NCI-H345 (cell line): ENCODE results near the gene OR2T6.
"Not testable (repeated sequence)": the region's sequence is repeated elsewhere in the genome, so short reads cannot be mapped to it uniquely, and the experiment has no call there.

Experiments used
- DNase-seq: peaks from one replicate; lab custom pipeline; 2025; lab: John Stamatoyannopoulos, UW

Gene OR2T6

DNA sequence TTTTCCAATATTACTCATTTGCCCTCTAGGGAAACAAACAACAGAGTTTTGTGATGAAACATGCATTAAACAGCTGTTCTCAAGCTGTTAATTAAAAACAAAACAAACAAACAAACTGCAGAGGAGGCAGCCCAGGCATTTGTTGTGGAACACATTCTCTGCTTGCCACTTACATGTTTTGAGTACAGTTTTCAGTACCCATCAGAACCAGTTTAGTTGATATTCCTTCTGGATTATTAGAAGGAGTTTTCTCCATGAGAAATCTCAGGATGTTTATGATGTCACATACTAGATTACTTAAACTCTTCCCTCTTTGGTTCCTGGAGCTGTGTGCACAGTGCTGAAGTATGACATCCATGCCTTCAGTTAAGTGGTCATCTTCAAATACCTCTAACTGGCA lies at the start of gene OR2T6:
Gene OR2T6 (plus strand): TSS at position 301 of the 400 bp plus-strand sequence. CDS start 11,863 bp downstream, outside the sequence.
- DNase-seq = no peak

- no peak for DNase-seq
These were observed 32.1 kb upstream of the OR2T6 start for GRCh38 chr1:248343451-248343850.

GRCh38 chr1:248348475-248348874 lies 27.1 kb upstream of the OR2T6 start, which contains the start of gene OR14C36:
Gene OR14C36 (plus strand): TSS chr1:248348775. CDS start chr1:248348775, 0 bp downstream.
- no peak for DNase-seq

- no peak for DNase-seq
These were observed 16.1 kb upstream of the OR2T6 start for GRCh38 chr1:248359415-248359814.

DNA sequence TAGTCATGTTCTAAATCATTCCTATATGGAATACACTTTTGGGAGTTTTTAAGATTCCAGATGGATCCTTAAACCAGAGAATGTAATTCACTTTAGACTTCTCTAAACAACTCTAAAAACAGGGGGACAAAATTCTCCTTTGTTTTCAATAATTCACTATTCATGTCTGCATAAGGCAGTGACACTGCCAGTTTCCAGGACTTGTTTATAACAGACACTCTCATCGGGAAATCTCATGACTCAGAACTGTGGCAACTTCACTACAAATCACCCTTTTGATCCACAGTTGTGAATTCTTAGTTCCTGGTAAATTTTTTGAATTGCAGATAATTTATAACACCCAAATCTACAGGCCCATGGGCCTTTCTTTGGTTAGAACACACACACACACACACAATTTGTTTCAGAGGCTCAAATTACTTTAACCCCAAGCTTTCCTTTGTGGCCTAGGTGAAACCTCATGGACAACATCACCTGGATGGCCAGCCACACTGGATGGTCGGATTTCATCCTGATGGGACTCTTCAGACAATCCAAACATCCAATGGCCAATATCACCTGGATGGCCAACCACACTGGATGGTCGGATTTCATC lies 14.3 kb upstream of the OR2T6 start, which contains the start of gene OR2T4:
Gene OR2T4 (plus strand): TSS at position 545 of the 595 bp plus-strand sequence. CDS start 0 bp downstream, at position 545.
- DNase-seq = no peak

DNA sequence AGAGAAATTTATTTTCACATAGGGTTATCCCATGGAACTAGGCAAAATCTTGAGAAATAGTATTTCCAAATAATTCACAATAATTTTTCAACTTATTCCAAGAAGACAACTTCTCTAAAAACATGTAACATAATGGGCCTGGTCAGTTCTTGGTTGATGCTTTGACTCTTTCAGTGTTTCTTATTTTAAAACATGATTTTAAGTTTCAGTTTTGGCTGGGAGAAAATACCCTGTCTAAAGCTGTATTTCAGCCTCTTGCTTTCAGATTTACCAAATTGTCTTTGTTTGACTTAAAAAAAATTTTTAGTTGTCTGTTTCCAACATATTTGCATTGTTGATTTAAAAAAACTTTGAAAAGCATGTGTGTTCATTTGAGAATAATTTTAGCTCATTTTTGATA lies 8.9 kb upstream of the OR2T6 start:
- no peak for DNase-seq

- DNase-seq = no peak
These were observed 3.2 kb upstream of the OR2T6 start for GRCh38 chr1:248372394-248372793.

DNA sequence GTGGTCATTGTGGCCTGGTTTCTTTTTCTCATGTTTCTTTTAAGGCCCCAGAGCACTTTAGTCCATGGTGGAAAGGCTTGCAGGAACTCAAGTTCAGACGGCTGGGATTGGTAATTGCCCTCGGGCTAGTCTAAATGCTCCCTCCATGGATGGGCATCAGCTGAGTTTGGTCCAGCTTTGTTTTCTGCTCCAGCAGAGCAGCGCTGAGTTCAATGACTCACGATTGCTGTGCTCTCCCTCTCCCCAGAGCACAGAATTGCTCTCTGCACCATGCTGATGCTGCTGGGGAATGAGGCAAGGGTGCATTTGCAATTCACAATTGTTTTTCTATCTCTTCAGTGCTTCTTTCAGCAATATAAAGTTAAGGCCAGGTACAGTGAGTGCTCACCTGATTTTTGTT lies 1.8 kb upstream of the OR2T6 start:
- no peak for DNase-seq

GRCh38 chr1:248376916-248377315 lies 1.4 kb downstream of the OR2T6 start:
- no peak for DNase-seq

DNA sequence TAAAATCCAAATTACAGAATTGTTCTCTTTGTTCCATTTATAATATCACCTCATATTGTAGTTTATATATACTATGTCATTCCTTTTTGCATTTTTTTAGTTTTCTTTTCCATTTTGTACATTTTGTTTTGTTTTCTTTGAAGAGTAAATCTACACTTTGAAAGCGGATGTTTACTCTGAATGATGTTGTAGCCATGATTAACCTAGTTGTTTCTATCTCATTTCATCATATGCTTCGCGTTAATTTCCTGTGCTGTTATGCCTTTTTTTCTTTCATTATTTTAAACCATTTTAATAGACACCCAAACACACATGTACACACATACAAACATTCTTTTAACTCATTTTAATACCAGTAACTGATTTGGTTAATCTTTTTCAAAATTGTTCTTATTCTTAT lies 5.3 kb downstream of the OR2T6 start:
- DNase-seq = no peak

DNA sequence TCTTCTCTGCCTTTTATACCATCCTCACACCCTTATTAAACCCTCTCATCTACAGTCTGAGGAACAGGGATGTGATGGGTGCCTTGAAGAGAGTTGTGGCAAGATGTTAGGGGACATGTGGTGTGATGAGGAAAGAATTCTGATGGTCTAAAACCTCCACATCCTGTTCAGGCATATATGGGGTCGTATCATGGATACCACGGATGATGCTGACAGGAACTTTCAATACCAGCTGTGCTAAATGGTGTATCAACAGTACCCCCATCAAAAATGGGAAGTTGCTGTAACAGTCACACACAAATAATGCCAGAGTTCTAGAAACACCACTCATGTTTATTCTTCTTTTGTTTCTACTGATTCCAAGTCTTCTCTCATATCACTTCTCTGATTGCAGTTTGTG lies 12.9 kb downstream of the OR2T6 start:
- DNase-seq = no peak

DNA sequence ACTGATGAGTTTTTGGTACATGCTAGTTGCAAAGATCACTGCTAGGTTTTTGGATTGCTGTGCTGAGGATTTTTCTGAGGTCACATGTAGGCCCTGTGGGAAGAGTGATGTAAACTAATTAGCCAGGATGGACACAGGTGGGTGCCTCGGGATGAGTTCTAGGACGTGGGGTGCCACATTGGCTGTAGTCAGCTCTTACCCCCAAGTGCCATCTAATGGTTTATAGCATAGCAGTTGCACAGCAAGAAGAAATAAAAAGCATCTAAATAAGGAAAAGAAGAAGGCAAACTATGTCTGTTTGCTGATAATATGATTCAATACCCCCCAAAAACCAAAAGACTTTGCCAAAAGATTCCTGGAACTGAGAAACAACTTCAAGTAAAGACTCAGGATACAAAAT lies 17.5 kb downstream of the OR2T6 start:
- no peak for DNase-seq

DNA sequence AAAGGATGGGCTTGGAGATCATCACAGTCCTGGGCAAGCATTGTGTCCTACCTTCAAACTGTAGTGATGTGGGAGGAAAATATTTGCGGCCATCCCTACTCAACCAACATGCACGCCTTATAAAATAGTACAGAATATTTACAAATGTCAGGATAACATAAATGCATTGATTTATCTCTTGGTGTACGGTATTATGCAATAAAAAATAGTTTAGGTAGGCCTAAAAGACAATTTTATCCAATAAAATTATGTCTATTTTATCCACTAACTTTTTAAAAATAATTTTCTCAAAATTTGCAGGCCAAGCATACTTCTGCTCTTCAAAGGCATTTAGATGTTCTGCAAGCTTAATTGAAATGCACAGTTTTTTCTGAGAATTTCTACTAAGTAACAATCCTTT lies 27.2 kb downstream of the OR2T6 start, which contains the start of gene OR2T1:
Gene OR2T1 (plus strand): TSS at position 301 of the 400 bp plus-strand sequence. CDS start 3,100 bp downstream, outside the sequence.
- no peak for DNase-seq

DNA sequence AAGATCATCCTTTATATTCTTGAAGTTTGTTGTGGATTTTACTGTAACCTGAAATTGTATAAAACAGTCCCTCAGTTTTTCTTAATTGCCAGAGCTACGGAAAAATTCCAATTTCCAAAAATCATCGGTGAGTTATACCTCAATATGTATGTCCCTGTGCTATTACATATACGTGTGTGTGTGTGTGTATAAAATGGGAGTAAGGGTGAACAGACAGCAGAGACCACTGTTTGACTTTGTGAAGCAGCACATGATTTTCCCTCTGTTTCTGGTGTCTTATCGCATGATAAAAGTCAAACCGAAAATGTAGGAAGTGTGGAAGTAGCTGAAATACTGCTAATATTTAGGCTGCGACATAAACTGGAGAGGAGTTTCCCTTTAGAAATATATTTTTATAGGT lies 28.5 kb downstream of the OR2T6 start:
- no peak for DNase-seq

- DNase-seq = no peak
These were observed 31.5 kb downstream of the OR2T6 start for GRCh38 chr1:248406721-248407692.

DNA sequence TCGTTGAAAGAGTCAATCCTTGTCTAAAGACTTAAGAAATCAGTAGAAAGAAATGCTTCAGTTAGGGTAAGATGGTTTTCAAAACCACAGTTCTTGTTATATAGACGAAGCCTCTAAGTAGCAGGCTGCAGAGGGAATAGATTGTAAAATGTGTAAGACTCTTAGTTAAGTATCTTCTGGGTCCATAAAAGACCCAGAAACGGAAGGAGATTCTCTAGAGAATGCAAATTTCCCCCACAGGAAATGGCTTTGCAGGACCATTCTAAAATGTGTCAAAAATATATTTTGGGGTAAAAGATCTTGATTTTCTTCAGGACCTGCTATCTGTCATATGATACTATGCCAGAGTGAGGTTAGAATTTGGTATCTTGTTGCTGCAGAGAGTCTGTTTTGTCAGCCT lies 40.7 kb downstream of the OR2T6 start:
- DNase-seq = no peak

GRCh38 chr1:248417854-248418253 lies 42.3 kb downstream of the OR2T6 start:
- DNase-seq = no peak

- DNase-seq = no peak
These were observed 45.8 kb downstream of the OR2T6 start for GRCh38 chr1:248421384-248421783.

GRCh38 chr1:248427526-248428191 lies 52.1 kb downstream of the OR2T6 start:
- DNase-seq = not testable (repeated sequence)

DNA sequence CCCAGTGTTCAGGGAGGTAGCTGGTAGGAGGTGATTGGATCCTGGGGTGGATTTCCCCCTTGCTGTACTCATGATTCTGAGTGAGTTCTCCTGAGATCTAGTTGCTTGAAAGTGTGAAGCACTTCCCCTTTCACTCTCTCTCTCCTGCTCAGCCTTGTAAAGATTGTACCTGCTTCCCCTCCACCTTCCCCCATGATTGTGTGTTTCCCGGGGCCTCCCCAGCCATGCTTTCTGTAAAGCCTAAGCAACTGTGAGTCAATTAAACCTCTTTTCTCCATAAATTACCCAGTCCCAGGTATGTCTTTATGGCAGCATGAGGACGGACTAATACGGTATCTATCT lies 52.6 kb downstream of the OR2T6 start:
- not testable (repeated sequence) for DNase-seq

DNA sequence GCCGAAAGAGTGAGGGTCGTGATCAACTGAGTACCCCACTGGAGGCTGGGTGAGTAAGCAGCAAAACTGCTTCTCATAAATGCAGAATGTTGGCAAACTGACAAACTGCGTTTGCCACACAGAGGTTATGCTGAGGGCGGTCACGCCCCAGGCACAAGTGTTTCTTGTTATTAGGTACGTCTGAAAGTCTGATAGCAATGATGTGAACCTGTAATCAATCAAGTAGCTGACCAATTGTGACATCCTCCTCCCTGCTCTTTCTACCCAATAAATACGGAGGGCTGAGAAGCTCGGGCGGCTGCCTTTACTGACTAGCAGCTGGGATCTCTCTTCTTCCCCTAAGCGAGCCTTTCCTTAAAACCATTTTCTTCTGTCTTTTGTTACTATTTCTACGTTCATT lies 56.1 kb downstream of the OR2T6 start:
- DNase-seq = not testable (repeated sequence)

GRCh38 chr1:248432201-248432600 lies 56.7 kb downstream of the OR2T6 start:
- not testable (repeated sequence) for DNase-seq
